NCI-H1417 (cell line): Measurements from ENCODE around the gene PRKAR2B.

Source experiments
- DNase-seq, 3 experiments: peaks; one replicate each; lab custom pipeline; 2025; lab: John Stamatoyannopoulos, UW

The PRKAR2B gene

DNA sequence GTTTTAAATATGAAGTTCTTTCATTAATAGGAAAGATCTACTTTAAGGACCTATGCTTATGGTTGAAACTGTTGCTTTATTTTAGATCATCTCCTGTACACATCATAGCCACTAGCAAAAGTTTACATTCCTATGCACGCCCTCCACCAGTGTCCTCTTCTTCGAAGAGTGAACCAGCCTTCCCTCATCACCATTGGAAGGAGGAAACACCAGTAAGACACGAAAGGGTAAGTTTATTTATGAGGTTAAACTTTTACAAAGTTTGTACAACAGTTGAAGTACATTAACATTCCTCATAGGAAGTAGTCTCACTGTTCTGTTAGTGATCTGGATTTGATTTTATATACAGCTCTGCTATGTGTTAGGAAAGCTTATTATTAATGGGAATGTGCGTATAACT lies 141.2 kb downstream of the PRKAR2B start:
- DNase-seq = no peak

DNA sequence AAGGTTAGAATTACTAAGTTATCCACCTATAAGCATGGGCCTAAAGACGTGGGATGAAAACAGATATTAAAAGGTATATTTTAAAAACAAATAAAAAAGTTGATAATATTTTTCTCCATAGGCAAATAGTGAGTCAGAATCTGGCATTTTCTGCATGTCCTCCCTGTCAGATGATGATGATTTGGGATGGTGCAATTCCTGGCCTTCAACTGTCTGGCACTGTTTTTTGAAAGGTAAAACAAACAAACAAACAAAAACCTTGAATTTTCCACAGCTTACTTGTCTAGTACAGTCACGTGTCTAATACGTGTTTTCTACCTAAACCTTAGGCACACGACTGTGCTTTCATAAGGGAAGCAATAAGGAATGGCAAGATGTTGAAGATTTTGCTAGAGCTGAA lies 141.7 kb downstream of the PRKAR2B start:
- no peak for DNase-seq

DNA sequence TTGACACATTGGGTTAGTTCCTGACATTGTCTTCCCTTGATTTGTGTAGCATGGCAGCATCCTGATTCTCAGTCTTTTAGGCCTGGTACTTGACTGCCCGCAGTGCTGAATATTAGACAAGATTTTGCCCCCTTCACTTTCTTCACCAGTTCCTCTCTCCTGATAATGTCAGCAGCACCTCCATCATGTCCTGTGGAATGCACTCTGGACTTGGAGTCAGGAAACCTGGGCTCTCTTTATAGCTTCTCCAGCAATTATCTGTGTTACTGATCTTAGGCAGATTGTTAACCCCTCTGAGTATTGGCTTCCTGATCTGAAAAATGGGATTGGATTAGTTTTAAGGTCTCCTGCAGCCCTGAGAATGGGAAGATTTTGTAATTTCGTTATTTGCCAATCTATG lies 143.3 kb downstream of the PRKAR2B start:
- DNase-seq = no peak

DNA sequence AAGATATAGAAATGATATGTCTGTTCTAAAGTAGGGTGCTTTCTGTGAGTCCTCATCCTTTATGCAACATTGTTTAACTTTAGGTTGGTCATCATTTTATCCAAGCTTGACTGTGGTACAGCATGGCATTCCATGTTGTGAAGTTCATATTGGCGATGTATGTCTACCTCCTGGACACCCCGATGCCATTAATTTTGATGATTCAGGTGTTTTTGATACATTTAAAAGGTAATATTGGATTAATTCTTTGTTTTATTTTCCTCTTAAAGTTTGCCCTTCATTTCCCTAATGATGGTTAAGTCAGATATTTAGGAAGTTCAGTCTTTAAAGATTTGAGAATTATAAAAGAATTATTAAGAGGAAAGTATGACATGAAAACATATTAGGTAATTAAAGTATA lies 145.6 kb downstream of the PRKAR2B start:
- no peak for DNase-seq

DNA sequence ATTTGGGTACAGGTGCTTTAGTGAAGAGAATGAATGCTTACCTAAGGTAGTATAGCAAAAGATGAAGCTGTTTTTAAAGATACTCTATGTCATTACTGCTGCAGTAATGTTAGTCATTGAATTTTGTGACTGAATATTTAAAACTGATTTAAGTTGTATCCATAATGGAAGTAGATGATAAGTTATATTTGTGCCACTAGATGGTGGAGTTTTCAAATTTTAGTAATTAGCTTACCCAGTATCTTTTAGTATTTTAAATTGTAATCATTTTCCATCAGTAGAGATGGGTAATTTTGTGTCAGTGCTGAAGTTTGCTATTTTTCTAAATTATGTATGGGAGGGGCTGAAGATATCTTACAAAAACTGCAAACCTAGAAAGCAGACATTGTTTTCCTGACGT lies 149.5 kb downstream of the PRKAR2B start:
- no peak for DNase-seq

DNA sequence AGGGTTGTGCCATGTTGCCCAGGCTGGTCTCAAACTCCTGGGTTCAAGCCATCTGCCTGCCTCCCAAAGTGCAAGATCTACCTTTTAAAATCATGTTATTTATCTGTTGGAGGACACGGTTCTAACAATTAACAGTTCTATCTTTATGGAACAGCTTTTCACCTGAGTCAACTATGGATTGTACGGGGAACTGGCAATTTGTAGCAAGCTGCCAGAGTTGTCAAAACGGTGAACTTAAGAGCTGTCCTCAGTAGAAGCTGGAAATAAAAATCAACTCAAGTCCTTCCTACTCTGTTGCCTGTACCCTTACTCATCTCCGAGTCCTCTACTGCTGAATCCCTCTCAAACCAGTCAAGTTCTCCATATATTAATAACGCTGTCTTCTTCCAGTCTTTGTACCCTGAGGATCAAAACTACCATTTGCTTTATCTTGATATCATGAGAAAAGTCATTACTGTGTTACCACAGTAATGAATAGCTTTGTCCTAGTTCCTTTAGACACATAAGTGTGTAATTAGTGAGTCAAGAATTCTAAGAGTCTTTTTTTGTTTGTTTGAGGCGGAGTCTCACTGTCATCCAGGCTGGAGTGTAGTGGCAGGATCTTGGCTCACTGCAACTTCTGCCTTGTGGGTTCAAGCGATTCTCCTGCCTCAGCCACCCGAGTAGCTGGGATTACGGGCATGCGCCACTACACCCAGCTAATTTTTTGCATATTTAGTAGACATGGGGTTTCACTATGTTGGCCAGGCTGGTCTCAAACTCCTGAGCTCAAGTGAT lies 152.5 kb downstream of the PRKAR2B start:
- DNase-seq = no peak

DNA sequence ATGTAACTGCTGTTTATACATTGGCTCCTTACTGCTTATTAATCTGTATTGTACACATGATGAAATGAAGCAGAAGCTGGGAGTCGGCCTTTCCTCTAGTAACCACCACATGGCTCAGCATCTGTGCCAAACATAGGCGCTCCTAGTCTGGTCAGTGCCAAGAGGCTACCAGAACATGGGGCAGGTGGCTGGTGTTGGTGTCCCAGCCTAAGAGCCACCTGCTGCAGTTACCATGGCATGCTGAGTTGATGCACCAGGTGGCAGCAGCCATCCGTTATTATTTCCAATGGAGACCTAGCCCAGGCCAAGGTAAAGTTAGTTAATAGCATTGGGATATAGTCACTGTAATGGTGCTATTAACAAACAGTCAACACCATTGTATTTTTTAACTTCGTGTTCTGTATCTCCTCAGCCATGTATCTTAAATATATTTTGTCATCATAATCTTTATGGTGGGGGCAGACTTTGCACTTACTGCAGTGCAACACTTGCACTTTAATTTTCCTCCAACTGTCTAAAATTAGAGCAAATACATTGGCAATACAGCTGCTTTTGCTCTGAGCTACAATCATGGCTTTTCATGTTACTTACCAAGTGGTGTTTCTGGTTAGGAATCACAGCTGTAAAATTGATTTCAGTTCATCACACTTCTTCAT lies 157.4 kb downstream of the PRKAR2B start:
- DNase-seq = peak; percentile 24 to 84 (median 50)

DNA sequence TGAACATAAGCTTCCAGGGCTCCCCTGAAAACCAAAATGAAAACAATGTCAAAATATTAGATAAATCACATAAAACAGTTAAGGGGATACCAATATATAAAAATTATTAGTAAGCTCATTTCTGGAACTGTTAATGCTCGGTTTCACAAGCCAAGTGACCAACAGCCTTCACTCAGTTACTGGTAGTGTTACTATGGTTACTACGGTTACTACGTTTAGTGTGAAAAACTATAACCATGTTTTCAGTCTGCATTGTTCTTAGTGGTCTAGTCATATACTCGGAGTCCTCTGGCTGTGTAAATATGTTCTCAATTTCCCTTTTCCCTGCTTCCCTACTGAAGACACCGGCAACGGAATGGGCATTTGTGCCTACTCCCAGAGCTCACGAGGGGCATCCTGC lies 159.1 kb downstream of the PRKAR2B start:
- no peak for DNase-seq

DNA sequence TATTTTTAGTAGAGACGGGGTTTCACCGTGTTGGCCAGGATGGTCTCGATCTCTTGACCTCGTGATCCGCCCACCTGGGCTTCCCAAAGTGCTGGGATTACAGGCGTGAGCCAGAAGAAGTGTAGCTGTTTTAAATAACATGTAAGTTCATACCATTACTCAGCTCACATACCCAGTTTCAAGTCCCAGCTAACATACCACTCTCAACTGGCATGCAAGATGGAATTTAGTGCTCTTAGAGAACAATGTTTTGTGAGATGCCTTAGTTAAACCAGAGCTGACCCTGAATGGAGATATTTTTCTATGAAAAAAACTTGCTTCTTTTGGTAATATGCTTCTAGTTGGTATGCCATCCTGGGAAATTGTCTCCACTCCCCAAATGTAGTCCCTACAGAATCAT lies 161.6 kb downstream of the PRKAR2B start:
- no peak for DNase-seq

DNA sequence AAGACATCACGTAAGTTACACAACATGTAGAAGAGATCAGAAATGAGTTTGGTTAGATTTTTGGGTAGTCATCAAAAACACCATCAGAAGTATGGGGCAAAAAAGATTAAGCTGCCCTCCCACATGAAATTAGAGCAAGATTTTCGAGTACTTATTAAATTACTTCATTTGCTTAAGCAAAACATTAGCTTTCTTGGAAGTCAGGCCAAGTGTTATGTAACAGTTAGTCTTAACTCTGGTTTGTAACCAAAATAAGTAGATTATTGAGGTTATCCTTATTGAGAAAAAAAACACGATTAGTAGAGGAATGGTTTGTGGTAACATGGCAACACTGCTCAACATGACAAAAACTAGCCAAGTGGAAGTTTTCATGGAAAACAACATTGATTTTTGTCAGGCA lies 162.2 kb downstream of the PRKAR2B start:
- DNase-seq = no peak

DNA sequence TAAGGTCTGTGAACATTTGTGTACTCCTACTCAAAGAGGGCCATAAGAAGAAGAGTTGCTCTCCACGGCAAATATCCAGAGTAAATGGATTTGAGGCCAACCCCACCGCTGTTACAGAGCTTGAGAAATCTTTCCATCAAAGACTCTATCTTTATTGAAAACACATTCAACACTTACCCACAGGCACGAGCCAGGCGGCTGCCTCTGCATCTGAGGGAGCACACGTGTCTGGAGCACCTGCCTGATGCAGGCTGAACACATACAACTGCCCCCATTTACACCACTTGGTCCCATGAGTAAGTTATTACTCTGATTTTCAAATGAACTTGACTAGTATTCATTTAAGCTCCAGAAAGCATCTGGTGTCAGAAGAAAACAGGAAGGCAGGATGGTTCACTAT lies 163.0 kb downstream of the PRKAR2B start:
- no peak for DNase-seq

DNA sequence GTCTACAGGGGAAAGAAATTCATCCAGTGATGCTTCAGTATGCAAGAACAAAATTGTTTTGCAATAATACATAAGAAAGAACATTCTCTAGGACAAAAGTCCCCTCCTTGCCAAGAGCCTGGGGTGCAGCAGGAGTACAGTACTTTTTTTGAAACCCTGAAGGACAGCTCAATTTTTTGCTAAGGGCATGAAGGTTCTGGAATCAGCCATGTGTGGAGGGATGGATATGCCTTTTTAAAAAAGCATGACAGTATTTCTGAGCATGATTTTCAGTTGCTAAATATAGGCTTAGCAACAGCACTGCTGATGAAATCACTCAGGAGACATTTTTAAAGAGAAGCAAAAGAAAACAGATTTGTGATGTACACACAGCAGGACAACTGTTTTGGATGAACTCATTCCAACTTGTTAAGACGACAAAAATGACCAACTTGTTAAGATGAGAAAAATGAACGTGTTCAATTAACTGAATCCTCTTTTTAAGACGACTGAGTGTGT lies 163.6 kb downstream of the PRKAR2B start:
- DNase-seq = no peak

DNA sequence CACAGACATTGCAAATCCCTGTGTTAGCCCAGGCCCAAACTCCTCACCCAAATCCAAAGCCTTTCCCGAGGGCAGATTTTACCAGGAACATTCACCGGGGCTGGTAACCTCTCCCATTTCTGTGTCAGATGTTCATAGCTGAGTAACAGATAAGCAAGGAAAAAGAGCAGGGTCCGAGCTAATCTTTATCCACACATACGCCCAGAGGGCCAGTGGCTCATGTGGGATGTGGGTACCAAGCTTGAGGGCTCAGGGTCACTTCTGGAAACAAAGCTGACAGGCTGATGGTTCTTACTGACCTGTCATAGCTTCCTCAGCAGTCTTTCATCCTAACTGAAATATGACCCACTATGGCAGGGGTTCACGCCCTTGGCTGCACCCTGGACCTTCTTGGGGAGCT lies 164.1 kb downstream of the PRKAR2B start:
- no peak for DNase-seq

DNA sequence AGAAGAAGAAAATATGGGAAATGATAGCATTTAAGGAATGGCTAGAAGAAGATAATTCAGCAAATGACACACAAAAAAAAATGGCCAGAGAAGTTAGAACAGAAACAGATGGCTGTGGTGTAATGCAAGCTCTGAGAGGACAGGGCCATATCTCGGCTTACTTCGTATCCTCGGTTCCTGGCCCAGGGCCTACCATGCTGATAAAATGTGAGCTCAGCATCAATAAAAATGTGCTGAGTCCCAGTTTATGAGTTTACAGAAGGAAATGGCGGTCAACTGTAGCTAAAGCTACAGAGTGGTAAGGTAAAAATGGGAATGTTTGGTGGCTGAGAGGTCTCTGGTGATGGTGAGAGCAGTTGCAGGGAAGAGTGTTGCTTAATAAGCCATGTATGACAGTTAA lies 165.1 kb downstream of the PRKAR2B start:
- no peak for DNase-seq

DNA sequence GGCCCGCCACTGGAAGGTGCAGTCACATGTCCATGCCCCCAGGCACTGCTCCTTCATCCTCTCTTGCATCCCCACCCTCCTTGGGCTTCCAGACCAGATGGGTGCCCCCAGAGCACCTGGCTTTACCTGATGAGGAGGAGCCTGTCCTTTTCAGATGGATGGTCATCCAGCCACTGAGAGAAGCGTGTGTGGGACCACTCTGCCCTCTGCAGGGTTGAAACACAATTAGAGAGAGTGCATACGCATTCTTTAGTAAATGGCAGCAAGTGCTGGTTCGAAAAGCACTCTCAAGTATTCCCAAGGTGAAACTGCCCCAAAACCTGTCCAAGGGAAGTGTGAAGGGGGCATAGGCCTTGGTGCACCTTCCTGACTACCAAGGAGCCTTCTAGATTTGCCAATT lies 165.9 kb downstream of the PRKAR2B start:
- no peak for DNase-seq
